ENCODE results near the gene RNF32. TPM values are rescaled to one million over a fixed set of nuclear protein-coding genes. Genes with fewer than 3 reads are reported as not detected.
"Not testable (repeated sequence)": the region's sequence is repeated elsewhere in the genome, so short reads cannot be mapped to it uniquely, and the experiment has no call there.

The RNF32 gene
- total RNA-seq, 6 donors from 2014 or later = 1.1 to 4.0 (median 2.6) TPM; not detected in 1

DNA sequence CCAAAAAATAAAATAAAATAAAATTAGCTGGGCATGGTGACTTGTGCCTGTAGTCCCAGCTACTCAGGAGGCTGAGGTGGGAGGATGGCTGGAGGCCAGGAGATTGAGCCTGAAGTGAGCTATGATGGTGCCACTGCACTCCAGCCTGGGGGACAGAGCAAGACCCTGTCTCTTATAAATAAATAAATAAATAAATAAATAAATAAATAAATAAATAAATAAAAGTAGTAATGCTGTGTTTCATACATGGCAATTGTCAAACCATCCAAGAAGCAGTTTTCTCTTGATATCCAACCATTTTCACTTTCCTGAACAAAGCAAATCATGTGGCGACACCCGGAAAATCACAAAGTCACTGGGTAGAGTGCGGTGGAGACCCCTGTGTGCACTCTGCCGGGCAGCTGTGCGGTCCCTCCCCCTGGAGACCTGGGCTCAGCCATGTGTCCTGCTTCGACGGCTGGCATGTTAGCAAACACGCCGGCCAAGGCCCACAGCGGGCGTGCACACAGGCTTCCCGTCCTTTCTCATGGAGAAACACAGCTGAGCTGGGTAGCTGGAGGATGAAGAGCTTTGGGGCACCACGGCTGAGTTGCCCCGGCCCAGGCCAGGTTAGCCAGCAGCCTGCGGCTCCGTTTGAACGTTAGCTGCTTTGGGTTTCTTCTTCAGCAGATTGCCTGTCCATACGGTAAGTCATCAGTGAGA, 22.3 kb upstream of the RNF32 start:
- 93 to 97% methylated on average over 13 to 18 of the region's 18 CpGs for WGBS, 2 donors
- ATAC-seq (ENCODE audit: low FRiP score in 2 of 2) (no peak), DNase-seq (peak in 1 of 2 donors; percentile 72)
- Histone ChIP-seq H3K27me3 (no peaks in the 10 kb centered on the region), H3K4me3 (no peak overlapping the region), H3K27ac (no peak overlapping the region), H3K9me3 (no peaks in the 10 kb centered on the region), H3K4me1 (peaks cover 0 to 7% (median 3%) of the 10 kb centered on the region in 4 donors), H3K36me3 (no peaks in the 10 kb centered on the region)
- TF ChIP-seq POLR2A (IDR thresholded peaks at IDR 0.05) = no peak
- no peak for TF ChIP-seq EP300 (IDR thresholded peaks at IDR 0.05)

DNA sequence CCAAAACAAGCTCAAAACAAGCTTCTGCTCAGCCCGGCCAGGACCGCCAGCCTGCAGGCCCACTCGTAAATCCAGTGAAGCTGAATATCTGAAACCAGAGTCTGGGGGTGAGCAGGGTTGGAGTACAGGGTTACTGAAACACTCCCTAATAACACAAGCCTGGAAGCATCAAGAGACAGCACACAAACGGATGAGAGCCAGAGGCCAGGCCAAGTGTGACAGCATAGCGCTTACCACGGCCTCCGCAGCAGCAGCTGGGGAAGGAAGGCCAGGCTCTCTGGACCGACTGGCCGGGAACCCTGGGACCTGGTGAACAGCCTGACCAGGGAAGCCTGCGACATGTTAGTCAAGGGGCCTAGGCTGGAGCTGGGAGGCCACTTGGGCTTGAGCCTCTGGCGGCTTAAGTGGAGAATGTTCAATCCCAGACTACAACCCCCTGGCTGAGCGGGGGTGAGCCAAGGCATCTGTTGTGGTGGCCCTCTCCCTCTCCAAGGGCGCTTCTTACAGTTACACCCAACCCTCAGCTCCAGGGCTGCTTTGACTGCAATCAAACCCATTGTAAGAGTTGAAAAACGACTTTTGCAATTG, 21.7 kb upstream of the RNF32 start:
- Histone ChIP-seq H3K4me1 (peaks cover 0 to 7% (median 3%) of the 10 kb centered on the region in 4 donors), H3K27me3 (no peaks in the 10 kb centered on the region), H3K9me3 (no peaks in the 10 kb centered on the region), H3K4me3 (no peak overlapping the region), H3K27ac (no peak overlapping the region), H3K36me3 (no peaks in the 10 kb centered on the region)
- DNase-seq (peak in 1 of 2 donors; percentile 44), ATAC-seq (ENCODE audit: low FRiP score in 2 of 2) (no peak)
- TF ChIP-seq POLR2A (IDR thresholded peaks at IDR 0.05) (no peak), POLR2AphosphoS5 (IDR thresholded peaks at IDR 0.05) (no peak), EP300 (IDR thresholded peaks at IDR 0.05) (no peak)
- TF ChIP-seq, protein P1, sequence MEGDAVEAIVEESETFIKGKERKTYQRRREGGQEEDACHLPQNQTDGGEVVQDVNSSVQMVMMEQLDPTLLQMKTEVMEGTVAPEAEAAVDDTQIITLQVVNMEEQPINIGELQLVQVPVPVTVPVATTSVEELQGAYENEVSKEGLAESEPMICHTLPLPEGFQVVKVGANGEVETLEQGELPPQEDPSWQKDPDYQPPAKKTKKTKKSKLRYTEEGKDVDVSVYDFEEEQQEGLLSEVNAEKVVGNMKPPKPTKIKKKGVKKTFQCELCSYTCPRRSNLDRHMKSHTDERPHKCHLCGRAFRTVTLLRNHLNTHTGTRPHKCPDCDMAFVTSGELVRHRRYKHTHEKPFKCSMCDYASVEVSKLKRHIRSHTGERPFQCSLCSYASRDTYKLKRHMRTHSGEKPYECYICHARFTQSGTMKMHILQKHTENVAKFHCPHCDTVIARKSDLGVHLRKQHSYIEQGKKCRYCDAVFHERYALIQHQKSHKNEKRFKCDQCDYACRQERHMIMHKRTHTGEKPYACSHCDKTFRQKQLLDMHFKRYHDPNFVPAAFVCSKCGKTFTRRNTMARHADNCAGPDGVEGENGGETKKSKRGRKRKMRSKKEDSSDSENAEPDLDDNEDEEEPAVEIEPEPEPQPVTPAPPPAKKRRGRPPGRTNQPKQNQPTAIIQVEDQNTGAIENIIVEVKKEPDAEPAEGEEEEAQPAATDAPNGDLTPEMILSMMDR (IDR thresholded peaks at IDR 0.05) = no peak
- WGBS, 2 donors = 92 to 96% methylated on average over 11 to 14 of the region's 14 CpGs

DNA sequence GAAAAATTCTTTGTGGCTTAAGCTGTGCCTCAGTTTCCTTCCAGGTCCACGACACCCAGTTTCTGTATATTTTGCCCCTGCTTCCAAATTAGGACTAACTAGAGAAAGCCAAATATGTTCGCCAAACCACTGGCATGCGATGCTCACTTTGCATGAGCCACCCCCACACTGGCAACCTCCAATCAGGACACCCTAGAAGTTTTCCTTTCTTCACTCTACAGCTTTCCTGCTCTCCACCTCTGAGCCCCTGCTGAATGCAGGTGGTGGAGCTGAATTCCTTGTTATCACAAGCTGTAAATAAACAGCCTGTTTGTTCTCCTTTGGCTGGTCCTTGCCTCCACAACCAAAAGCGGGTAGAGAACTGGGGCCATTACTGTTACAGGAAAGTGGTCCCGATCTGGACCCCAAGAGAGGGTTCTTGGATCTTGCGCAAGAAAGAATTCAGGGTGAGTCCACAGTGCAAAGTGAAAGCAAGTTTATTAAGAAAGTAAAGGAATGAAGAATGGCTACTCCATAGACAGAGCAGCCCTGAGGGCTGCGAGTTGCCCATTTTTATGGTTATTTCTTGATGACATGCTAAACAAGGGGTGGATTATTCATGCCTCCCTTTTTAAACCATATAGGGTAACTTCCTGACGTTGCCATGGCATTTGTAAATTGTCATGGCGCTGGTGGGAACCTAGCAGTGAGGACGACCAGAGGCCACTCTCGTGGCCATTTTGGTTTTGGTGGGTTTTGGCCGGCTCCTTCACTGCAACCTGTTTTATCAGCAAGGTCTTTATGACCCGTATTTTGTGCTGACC, 20.9 kb upstream of the RNF32 start:
- ATAC-seq (ENCODE audit: low FRiP score in 2 of 2); H3K9me3 ChIP-seq: not testable (repeated sequence)
- 87 to 91% methylated on average over 13 of the region's 13 CpGs for WGBS, 2 donors

DNA sequence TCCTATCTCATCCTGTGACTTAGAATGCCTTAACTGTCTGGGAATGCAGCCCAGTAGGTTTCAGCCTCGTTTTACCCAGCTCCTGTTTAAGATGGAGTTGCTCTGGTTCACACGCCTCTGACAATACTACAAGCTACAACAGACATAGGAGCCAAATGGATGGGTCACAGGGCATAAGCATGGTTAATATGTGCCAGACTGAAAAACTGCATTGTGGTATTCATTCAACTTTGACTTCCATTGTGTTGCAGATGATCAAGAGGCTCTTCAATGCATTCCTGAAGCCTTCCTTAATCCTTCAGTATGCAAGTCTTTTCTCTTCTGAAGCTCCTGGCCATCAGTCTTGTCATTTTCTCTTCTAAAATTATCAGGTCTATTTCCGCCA, 20.3 kb upstream of the RNF32 start:
- ATAC-seq (ENCODE audit: low FRiP score in 2 of 2) (no peak), DNase-seq (no peak)
- H3K9me3 ChIP-seq = no peaks in the 10 kb centered on the region
- WGBS, 2 donors = 77 to 83% methylated on average over 3 of the region's 3 CpGs
- TF ChIP-seq POLR2AphosphoS5 (IDR thresholded peaks at IDR 0.05) = no peak
- TF ChIP-seq EP300 (IDR thresholded peaks at IDR 0.05) = no peak
- TF ChIP-seq, protein P1 (IDR thresholded peaks at IDR 0.05) = no peak
- no peak for TF ChIP-seq POLR2A (IDR thresholded peaks at IDR 0.05)
- no peak overlapping the region for H3K4me3 ChIP-seq
- no peaks in the 10 kb centered on the region for H3K27me3 ChIP-seq
- H3K36me3 ChIP-seq = no peaks in the 10 kb centered on the region
- no peak overlapping the region for H3K27ac ChIP-seq
- H3K4me1 ChIP-seq = peaks cover 0 to 6% (median 3%) of the 10 kb centered on the region in 4 donors

More for the DNA sequence above, 20.9 kb upstream of the RNF32 start:
- not testable (repeated sequence) for H3K36me3 ChIP-seq, DNase-seq, H3K4me1 ChIP-seq, H3K27me3 ChIP-seq, H3K4me3 ChIP-seq, H3K27ac ChIP-seq

DNA sequence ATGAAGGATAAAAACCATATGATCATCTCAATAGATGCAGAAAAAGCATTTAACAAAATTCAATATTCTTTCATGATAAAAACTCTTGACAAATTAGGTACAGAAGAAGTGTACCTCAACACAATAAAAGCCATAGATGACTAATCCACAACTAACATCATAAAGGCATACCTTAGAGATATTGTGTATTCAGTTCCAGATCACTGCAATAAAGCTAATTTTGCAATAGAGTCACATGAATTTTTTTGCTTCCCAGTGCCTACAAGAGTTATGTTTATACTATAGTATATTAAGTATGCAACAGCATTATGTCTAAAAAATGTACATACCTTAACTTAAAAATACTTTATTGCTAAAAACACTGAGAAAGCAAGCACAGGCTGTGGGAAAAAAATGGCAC, 18.9 kb upstream of the RNF32 start:
- Histone ChIP-seq H3K4me3 (no peak overlapping the region), H3K27me3 (no peaks in the 10 kb centered on the region), H3K9me3 (no peaks in the 10 kb centered on the region), H3K36me3 (no peaks in the 10 kb centered on the region), H3K27ac (no peak overlapping the region), H3K4me1 (peaks cover 0 to under 1% (median 0%) of the 10 kb centered on the region in 4 donors)
- TF ChIP-seq POLR2A (IDR thresholded peaks at IDR 0.05) = no peak
- no peak for TF ChIP-seq POLR2AphosphoS5 (IDR thresholded peaks at IDR 0.05)
- TF ChIP-seq EP300 (IDR thresholded peaks at IDR 0.05) = no peak
- TF ChIP-seq, protein P1 (IDR thresholded peaks at IDR 0.05) = no peak
- ATAC-seq (ENCODE audit: low FRiP score in 2 of 2) = no peak
- no peak for DNase-seq

Measured in upper lobe of left lung (tissue), 6 donors.